HCT116 (cell line): Measurements from ENCODE around the gene CCM2L. TPM values are rescaled to one million over a fixed set of nuclear protein-coding genes. Genes with fewer than 3 reads are reported as not detected.
A peak's percentile ranks its signal among the peaks of the same experiment; 100 is the strongest.

Experiments
- ATAC-seq: fragments of 200-7000 bp; cut with Tn5 transposase; 2 replicates; pipeline ENCODE4 v1.9.1; 2020; ENCODE audit warnings: mild to moderate bottlenecking, moderate library complexity
- BruUV-seq: library from RNA; stranded (reverse); fragments of 400-500 nt; replicated peaks from 2 replicates; lab custom pipeline; 2021; lab: Mats Ljungman, UMichigan
- CTCF ChIA-PET: fragments of 300-600 bp; sonication (Branson Sonifier 250); formaldehyde crosslinking; loops from one replicate; lab custom pipeline; 2021; ENCODE audit warnings: antibody characterized with exemption; lab: Charles Lee
- POLR2A ChIA-PET: fragments of 300-600, 350-600 bp; sonication (Branson Sonifier 250); formaldehyde crosslinking; loops from one replicate; lab custom pipeline; 2021; ENCODE audit warnings: antibody characterized with exemption; lab: Charles Lee
- RAD21 ChIA-PET, 2 experiments: fragments of 300-600 bp; sonication (Branson Sonifier 250); formaldehyde crosslinking; loops; one replicate each; lab custom pipeline; 2023; ENCODE audit warnings: low total read pairs in 2 of 2; ENCODE audit not compliant: uncharacterized antibody in 2 of 2, unreplicated experiment in 2 of 2, low non-redundant PET in 1 of 2; lab: Charles Lee
- DNase-seq: peaks from one replicate; pipeline ENCODE4 v3.0.0-alpha.2; 2010; ENCODE audit warnings: low read depth, low spot score
- H2AFZ ChIP-seq: fragments of 200-600 bp; shearing (Covaris generic), sonication (generic); 2 replicates; pipeline ENCODE4 v1.6.1; 2017; ENCODE audit warnings: low read depth, mixed run types, mixed read lengths, antibody characterized with exemption, low read length; ENCODE audit not compliant: poor library complexity, severe bottlenecking
- H3K27ac ChIP-seq: 2 replicates; pipeline ENCODE4 v1.5.1; 2012; ENCODE audit warnings: low read depth, low read length
- H3K27me3 ChIP-seq: fragments of 200-600 bp; sonication (generic); 2 replicates; pipeline ENCODE4 v1.6.1; 2016; ENCODE audit warnings: mixed run types, low read length, mixed read lengths; ENCODE audit not compliant: insufficient read depth
- H3K36me3 ChIP-seq, 2 experiments: fragments of 200-500 bp in 1 of 2; fragments of 200-600 bp in 1 of 2; sonication (Bioruptor generic) in 1 of 2; sonication (generic) in 1 of 2; 2 replicates each; pipeline versions ENCODE4 v1.5.1 to v1.6.1; 2014 to 2016; ENCODE audit warnings: low read length in 2 of 2, inconsistent platforms in 1 of 2, mixed read lengths in 1 of 2, mixed run types in 1 of 2; ENCODE audit not compliant: insufficient read depth in 2 of 2, control insufficient read depth in 1 of 2
- H3K4me1 ChIP-seq, 2 experiments: fragments of 200-600 bp in 1 of 2; sonication (generic) in 1 of 2; 2 replicates each; pipeline versions ENCODE4 v1.5.1 to v1.6.1; 2012 to 2017; ENCODE audit warnings: low read length in 2 of 2, inconsistent platforms in 1 of 2, mild to moderate bottlenecking in 1 of 2, mixed read lengths in 1 of 2, mixed run types in 1 of 2, moderate library complexity in 1 of 2; ENCODE audit not compliant: insufficient read depth in 2 of 2, control insufficient read depth in 1 of 2
- H3K4me2 ChIP-seq: fragments of 200-600 bp; sonication (generic); 2 replicates; pipeline ENCODE4 v1.6.1; 2017; ENCODE audit warnings: mixed run types, low read length, mixed read lengths
- H3K4me3 ChIP-seq, 2 experiments: fragments of 200-600 bp in 1 of 2; sonication (generic) in 1 of 2; replicated peaks in 1 of 2; 2 replicates each; pipeline ENCODE4 v1.5.1; 2011 to 2016; ENCODE audit warnings: low read length in 2 of 2, control low read depth in 1 of 2, low read depth in 1 of 2, mild to moderate bottlenecking in 1 of 2, mixed read lengths in 1 of 2, mixed run types in 1 of 2
- H3K79me2 ChIP-seq: fragments of 200-600 bp; sonication (generic); 2 replicates; pipeline ENCODE4 v1.6.1; 2017; ENCODE audit warnings: mild to moderate bottlenecking, mixed run types, low read length, moderate library complexity, mixed read lengths; ENCODE audit not compliant: insufficient read depth
- H3K9ac ChIP-seq: fragments of 200-600 bp; sonication (generic); 2 replicates; pipeline ENCODE4 v1.6.1; 2016; ENCODE audit warnings: low read length, mixed read lengths
- H3K9me2 ChIP-seq: fragments of 200-600 bp; sonication (generic), shearing (Covaris generic); 2 replicates; pipeline ENCODE4 v1.6.1; 2017; ENCODE audit warnings: mixed run types, mild to moderate bottlenecking, moderate library complexity; ENCODE audit not compliant: insufficient read depth
- H3K9me3 ChIP-seq, 2 experiments: fragments of 200-500 bp in 1 of 2; fragments of 200-600 bp in 1 of 2; sonication (Bioruptor generic) in 1 of 2; sonication (generic) in 1 of 2; 2 replicates each; pipeline ENCODE4 v1.6.1; 2014 to 2017; ENCODE audit warnings: low read length in 2 of 2, mixed read lengths in 2 of 2, inconsistent platforms in 1 of 2, low read depth in 1 of 2, mild to moderate bottlenecking in 1 of 2, mixed run types in 1 of 2, moderate library complexity in 1 of 2; ENCODE audit not compliant: control insufficient read depth in 1 of 2, insufficient read depth in 1 of 2
- H4K20me1 ChIP-seq: fragments of 200-600 bp; sonication (generic), shearing (Covaris generic); 2 replicates; pipeline ENCODE4 v1.6.1; 2017; ENCODE audit warnings: mixed run types, mild to moderate bottlenecking, moderate library complexity; ENCODE audit not compliant: insufficient read depth
- CEBPB ChIP-seq: IDR thresholded peaks from 2 replicates; pipeline ENCODE4 v1.6.1; 2012; ENCODE audit warnings: low read depth
- CTCF ChIP-seq, 3 experiments: fragments of 200-600 bp in 1 of 3; sonication (generic) in 1 of 3; IDR thresholded peaks in 2 of 3; conservative IDR thresholded peaks in 1 of 3; 2 replicates each; pipeline ENCODE4 v1.5.1; 2012 to 2017; ENCODE audit warnings: low read depth in 2 of 3, low read length in 2 of 3, antibody characterized with exemption in 1 of 3, borderline replicate concordance in 1 of 3, control low read depth in 1 of 3, mild to moderate bottlenecking in 1 of 3, mixed read lengths in 1 of 3, mixed run types in 1 of 3, moderate library complexity in 1 of 3; ENCODE audit not compliant: insufficient read depth in 1 of 3
- ELF1 ChIP-seq: IDR thresholded peaks from 2 replicates; pipeline ENCODE4 v1.6.1; 2012; ENCODE audit warnings: low read depth, borderline replicate concordance
- RAD21 ChIP-seq: IDR thresholded peaks from 2 replicates; pipeline ENCODE4 v1.6.1; 2012; ENCODE audit warnings: low read depth, mild to moderate bottlenecking
- SRF ChIP-seq: IDR thresholded peaks from 2 replicates; pipeline ENCODE4 v1.6.1; 2012; ENCODE audit warnings: low read depth
- TCF7L2 ChIP-seq: IDR thresholded peaks from 2 replicates; pipeline ENCODE4 v1.7.0; 2011; ENCODE audit warnings: borderline replicate concordance, inconsistent platforms; ENCODE audit not compliant: insufficient read depth, insufficient read length; ENCODE audit errors: extremely low read depth
- YY1 ChIP-seq: IDR thresholded peaks from 2 replicates; pipeline ENCODE4 v1.6.1; 2011; ENCODE audit warnings: low read length, low read depth, moderate library complexity, mild to moderate bottlenecking; ENCODE audit not compliant: insufficient replicate concordance; ENCODE audit errors: extremely low read depth
- intact Hi-C: fragments of 100-400 bp; cut with micrococcal nuclease; formaldehyde crosslinking; loops from 2 replicates; pipeline ENCODE4 v1.10.0; 2022
- total RNA-seq: library from RNA; stranded (reverse); gene quantifications from one replicate; pipeline ENCODE4 v1.2.1, GENCODE V29; 2021; ENCODE audit not compliant: unreplicated experiment

CCM2L gene
- total RNA-seq, 1 experiment from 2014 or later: 1.4 TPM

DNA sequence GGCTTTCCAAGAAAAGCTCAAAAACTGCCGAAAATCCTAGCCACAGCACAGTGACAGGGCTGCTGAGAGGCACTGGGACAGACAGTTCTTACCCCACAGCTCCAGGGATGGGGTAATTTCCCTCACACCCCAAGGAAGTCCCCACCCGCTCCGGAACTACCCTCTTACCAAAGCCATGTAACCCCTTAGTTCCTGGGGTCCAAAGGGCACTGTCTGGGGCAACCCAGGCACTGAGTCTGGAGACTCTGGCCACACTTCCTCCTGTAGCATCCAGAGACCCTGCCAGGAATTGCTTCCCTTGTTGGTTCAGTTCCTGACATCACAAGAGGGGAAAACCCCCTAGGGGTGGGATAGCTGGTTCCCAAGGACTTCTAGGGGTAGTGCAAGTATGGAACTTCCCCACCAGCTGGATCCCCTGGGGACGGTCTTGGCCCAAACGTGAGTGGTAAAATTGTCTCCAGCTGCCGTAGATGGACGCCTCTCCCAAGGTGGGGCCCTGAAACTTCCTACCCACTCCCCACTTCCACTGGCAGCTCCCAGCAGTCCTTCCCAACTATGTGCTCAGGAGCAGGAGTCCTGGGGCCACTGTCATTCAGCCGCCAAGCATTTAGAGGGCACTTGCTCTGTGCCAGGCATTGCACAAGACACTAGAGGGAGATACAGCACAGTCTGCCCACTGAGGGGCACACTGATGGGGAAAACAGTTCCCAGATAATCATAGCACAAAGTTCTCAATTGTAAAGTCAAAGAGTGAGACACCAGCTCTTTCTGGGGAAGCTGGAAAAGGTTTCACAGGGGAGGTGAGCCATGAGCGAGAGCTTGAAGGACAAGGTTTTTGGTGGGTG is 24.6 kb downstream of the CCM2L start:
- no peak overlapping the region for H3K9ac ChIP-seq
- DNase-seq: no peak
- TF ChIP-seq TCF7L2 (no peak), CEBPB (0 out of 2 replicates have a peak, but pooled peaks have one; percentile 28), ELF1 (no peak), SRF (no peak), CTCF (IDR thresholded peaks at IDR 0.05 in 2 of 3, conservative IDR thresholded peaks at IDR 0.05 in 1 of 3; ENCODE audit: borderline replicate concordance in 1 of 3, insufficient read depth in 1 of 3, low read depth in 2 of 3, low read length in 2 of 3) (peak; percentile 24 to 41 (median 38); a peak in 5 of 6 replicates), RAD21 (peak; percentile 62), YY1 (no peak)
- ChIA-PET RAD21 (no interaction called here), POLR2A (interaction anchor here (0.6 kb wide), 1 partner anchor 182 kb away, joined by 3 read pairs; no protein-coding TSS in a partner anchor), CTCF (interaction anchor here (0.8 to 2.2 kb wide), 5 partner anchors 9 to 618 kb away, joined by 3 to 7 read pairs (median 4); no protein-coding TSS in a partner anchor)
- no peaks in the 10 kb centered on the region for H4K20me1 ChIP-seq
- no peaks in the 10 kb centered on the region for H3K9me3 ChIP-seq
- BruUV-seq: no TSS peak
- H3K9me2 ChIP-seq: no peaks in the 10 kb centered on the region
- H2AFZ ChIP-seq: no peak overlapping the region
- H3K79me2 ChIP-seq: no peaks in the 10 kb centered on the region
- intact Hi-C loops: no loop called here
- ATAC-seq: peak; percentile 44; the same call in 1 of the 2 replicates
- no peaks in the 10 kb centered on the region for H3K36me3 ChIP-seq
- H3K4me2 ChIP-seq: no peak overlapping the region
- peaks cover 32% of the 10 kb centered on the region for H3K27me3 ChIP-seq
- no peak overlapping the region for H3K4me3 ChIP-seq
- H3K27ac ChIP-seq: no peak overlapping the region
- peaks cover 4 to 6% of the 10 kb centered on the region in 2 experiments; a peak in 2 of 4 replicates for H3K4me1 ChIP-seq
